SKM-1 treated with dmso at 0.1 percent for 144 hours (cell line): ENCODE data around the gene CEP112.
"Not testable (repeated sequence)": the region's sequence is repeated elsewhere in the genome, so short reads cannot be mapped to it uniquely, and the experiment has no call there.

ENCODE experiments used
- DNase-seq: peaks from one replicate; lab custom pipeline; 2025; ENCODE audit not compliant: unreplicated experiment; lab: John Stamatoyannopoulos, UW

Gene CEP112

DNA sequence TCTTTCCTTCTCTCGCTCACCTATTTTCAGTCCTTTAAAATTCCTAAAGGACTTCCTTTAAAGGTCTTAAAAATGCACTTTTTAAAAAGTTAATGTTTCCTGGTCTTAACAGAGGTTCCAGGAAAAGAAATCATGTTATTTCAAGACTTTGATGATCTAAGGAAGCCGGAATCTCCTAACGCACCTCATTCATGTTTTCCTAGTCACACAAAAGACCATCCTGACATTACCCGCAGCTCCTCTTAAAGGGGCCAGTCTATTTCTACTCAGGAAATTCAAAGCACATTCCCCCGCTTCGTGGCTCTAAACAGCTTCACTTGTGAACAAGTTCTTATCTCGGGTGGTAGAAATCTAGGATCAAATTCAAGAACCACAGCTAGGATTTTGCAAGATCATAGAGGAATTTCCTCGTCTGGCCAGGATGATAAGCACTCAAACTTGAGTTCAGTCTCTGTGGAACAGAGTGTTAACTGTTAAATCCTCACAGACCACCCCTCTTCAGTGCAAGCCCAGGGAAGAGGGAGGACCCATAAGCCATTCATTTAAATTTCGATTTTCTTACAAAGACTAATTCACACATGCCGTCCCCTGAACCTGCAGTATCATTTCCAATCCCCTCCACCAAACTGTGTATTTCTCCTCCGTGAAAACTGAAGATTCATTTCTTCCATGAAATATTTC, 493.4 kb downstream of the CEP112 start:
- no peak for DNase-seq

GRCh38 chr17:65697661-65698060, 494.3 kb downstream of the CEP112 start:
- no peak for DNase-seq

DNA sequence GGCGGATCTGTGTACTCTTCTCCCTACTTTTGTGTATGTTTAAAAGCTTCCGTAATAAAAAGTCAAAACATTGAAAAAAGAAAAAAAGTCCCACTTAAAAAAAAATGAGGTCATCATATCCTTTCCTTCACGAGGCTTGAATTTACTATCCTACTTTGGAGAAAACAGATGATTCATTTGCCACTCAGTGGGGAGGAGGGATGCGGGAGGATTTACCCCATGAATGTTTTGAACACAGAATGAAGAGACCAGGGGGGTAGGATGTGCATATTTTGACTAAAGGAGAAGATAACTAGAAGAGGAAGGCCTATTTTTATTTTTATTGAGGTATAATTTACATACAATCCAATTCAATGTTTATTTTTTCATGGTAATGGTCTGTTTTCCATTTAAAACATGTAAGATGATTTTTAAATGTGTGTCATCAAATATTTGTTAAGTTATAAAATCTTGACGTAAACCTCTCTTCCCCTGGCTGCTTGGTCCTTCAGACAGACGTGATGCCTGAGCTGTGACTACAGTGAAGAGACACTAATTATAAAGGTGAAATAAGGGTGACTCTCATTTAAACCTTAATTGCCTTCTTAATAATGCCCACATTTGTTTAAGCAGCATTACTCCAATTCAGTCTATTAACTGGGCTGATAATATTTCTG, 495.1 kb downstream of the CEP112 start:
- DNase-seq, result no peak

DNA sequence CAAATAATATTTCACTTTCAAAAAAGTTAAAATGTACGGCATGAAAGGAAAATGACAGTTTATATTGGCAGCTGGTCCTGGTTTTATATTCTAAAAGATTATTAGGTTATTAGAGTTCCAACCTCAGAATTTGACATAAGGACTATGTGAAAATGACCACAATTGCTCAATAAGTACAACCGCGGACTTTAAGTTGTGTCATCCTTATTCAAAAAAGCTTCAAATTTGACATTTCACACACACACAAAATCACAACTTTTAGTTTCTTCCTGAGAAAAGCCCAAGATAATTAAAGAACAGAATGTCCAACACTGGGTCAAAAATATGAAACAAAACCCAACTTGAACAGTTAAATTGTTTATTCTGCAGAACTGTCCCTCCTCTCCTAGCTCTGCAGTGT, 497.3 kb downstream of the CEP112 start:
- DNase-seq, result no peak

GRCh38 chr17:65690626-65691310, 501.2 kb downstream of the CEP112 start:
- no peak for DNase-seq

DNA sequence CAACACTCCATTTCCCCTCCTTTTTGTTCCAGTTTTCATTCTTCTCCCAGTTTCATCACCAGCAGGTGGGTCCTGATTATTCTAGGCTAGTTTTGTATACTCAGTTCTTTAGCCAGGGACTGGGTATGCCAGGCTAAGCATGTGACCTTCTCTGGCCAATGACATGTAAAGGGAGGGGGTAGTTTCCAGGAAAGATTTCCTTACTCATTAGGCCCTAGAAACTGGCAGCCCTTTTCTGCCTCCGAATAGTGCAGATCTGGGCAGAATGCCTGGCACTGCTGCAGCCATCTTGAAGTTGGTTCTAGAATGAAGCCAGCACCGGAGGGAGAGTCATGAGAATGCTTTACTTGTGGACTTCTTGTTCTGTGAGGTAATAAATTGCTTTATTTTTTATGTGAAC, 503.6 kb downstream of the CEP112 start:
- no peak for DNase-seq

DNA sequence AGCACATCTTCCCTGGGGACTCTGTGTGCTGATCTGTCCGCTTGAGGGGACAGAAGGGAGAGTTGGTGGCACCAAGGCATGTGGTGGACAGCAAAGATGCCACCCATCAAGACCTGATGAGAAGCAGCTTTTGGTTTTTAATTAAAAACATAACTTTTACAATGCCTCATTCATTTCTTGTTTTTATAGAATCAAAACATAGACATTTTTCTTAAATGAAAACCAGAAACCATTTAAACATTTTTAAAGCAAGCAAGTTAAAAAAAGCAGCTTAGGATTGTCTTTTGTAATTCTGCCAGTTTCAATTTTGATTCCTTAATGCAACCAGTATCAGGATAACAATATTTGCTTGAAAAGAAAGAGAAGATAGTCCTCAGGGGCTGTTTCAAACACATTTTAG, 506.8 kb downstream of the CEP112 start:
- DNase-seq, result no peak

DNA sequence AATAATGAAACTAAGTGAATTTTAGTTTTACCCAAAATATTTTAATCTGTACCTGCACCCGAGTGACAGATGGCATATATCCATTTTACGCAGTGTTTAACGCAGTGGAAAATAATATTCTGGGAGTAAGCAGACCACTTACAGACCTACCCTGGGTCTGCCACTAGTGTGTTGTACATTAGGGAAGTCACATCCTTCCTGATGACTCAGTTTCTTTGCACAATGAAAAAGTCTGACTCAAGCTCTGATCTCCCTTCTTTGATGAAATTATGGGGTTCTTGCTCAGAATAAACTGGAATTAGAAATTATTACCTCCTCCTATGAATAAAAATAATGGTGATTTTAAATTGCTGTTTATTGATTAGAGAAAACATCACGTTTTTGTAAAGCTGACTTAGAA, 507.3 kb downstream of the CEP112 start:
- DNase-seq, result peak; percentile 1

GRCh38 chr17:65683428-65683827, 508.5 kb downstream of the CEP112 start:
- no peak for DNase-seq

DNA sequence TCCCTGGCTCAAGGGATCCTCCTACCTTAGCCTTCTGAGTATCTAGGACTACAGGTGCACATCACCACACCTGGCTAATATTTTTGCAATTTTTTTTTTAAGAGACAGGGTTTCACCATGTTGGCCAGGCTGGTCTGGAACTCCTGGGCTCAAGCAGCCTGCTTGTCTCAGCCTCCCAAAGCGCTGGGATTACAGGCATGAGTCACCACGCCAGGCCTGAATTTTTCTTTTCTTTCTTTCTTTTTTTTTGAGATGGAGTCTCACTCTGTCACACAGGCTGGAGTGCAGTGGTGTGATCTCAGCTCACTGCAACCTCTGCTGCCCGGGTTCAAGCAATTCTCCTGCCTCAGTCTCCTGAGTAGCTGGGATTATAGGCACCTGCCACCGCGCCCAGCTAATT, 510.2 kb downstream of the CEP112 start:
- DNase-seq, result not testable (repeated sequence)

GRCh38 chr17:65679165-65679845, 512.6 kb downstream of the CEP112 start:
- DNase-seq, result no peak

- no peak for DNase-seq
These were observed 513.4 kb downstream of the CEP112 start for GRCh38 chr17:65678546-65678945.

GRCh38 chr17:65677932-65678331, 514.0 kb downstream of the CEP112 start:
- DNase-seq, result no peak

- no peak for DNase-seq
These were observed 517.5 kb downstream of the CEP112 start for GRCh38 chr17:65674246-65675045.

DNA sequence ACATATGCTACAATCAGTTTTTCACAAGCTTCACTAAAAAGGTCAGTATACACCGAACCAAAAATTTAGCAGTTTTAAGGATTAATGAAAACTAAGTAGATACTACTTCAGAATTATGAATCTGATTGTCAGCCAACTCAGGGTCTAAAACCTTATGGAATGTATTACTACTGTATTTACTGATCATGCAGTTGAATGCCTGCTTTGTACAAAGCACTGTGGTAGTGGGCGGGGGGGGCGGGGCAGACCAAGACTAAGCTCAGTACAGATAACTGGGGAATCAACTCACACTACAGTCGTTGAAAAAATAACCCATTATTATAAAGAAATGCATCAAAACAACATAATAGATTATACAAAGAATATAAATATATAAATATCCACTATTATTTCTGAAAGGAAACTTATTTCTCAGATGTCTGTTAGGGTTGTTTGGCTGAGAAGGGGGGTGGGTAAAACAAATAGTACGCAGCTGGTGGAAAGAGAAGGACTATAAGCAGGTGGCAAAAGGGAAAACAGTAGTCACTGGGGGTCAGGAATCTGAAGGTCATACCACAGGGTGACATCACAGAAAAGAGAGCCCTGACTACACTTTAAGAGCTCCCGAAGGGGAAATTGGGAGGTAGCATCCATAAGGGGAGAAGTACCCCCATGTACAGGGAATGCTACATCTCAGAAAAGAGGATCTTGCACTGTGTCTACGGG, 521.1 kb downstream of the CEP112 start:
- DNase-seq, result no peak

GRCh38 chr17:65668211-65668610, 523.7 kb downstream of the CEP112 start:
- DNase-seq, result no peak

- no peak for DNase-seq
These were observed 524.3 kb downstream of the CEP112 start for GRCh38 chr17:65667656-65668055.

- no peak for DNase-seq
These were observed 525.0 kb downstream of the CEP112 start for GRCh38 chr17:65666876-65667321.

DNA sequence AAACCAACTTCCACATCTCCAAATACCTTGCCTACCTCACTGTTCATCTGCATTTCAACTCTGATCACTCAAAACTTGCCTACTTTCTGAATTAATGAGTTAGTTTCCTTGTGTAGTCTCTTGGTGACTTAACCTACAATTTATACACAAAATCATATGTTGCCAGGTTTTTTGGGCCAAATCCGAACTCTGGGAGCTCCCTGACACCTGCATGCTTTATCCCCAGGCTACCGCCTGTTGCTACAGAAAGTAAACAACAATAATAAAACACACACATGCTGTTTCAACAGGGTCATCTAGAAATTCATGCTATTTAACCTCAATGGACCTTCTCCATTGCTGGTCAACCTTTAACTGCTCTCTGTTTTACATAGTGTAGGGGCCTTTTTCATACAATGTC, 526.0 kb downstream of the CEP112 start:
- DNase-seq, result no peak

DNA sequence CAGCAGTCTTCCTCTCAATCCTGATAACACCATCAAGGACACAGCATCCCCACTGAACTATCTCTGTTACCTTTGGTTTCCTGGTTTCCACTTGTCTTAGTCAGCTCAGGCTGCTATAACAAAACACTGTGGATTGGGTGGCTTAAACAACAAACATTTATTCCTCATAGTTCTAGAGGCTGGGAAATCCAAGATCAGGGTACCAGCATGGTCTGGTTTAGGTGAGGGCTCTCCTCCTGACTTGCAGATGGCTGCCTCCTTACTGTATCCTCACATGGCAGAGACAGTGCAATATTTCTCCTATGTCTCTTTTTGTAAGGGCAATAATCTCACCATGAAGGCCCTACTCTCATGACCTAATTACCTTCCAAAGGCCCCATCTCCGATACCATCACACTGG, 527.2 kb downstream of the CEP112 start:
- no peak for DNase-seq
